ENCODE results near the gene XXYLT1.

The XXYLT1 gene

GRCh38 chr3:195065142-195065863, 205.7 kb downstream of the XXYLT1 start:
- Histone ChIP-seq H2BK15ac (ENCODE audit: low read depth, poor library complexity, severe bottlenecking) (no peak overlapping the region), H2BK5ac (ENCODE audit: low read depth, low read length, poor library complexity, severe bottlenecking) (no peak overlapping the region), H3K36me3 (ENCODE audit: control insufficient read depth in 1 of 2, insufficient read depth in 2 of 2, low read depth in 1 of 2, low read length in 2 of 2) (peaks cover 20 to 23% of the 10 kb centered on the region in 2 experiments), H3K14ac (ENCODE audit: low read length in 2 of 2) (no peak overlapping the region), H2AK5ac (ENCODE audit: low read length, severe bottlenecking) (no peak overlapping the region), H3K27ac (ENCODE audit: low read length, poor library complexity, severe bottlenecking) (no peak overlapping the region), H3K4me3 (ENCODE audit: insufficient read depth in 1 of 2, low read depth in 1 of 2, low read length in 2 of 2) (no peak overlapping the region), H3K18ac (ENCODE audit: low read depth in 1 of 2, low read length in 2 of 2) (no peak overlapping the region), H3K4ac (ENCODE audit: low read depth in 1 of 2, low read length in 2 of 2) (no peak overlapping the region), H3K79me1 (replicated peaks; ENCODE audit: low read length, poor library complexity, severe bottlenecking) (no peaks in the 10 kb centered on the region), H3K27me3 (ENCODE audit: control insufficient read depth in 1 of 2, insufficient read depth in 1 of 2, low read length in 2 of 2) (peaks cover 19 to 26% of the 10 kb centered on the region in 2 experiments), H3K4me2 (ENCODE audit: low read length, poor library complexity, severe bottlenecking) (no peak overlapping the region), H3K9ac (ENCODE audit: low read length) (no peak overlapping the region), H3K4me1 (ENCODE audit: control insufficient read depth, insufficient read depth, low read depth, low read length) (peaks cover 2% of the 10 kb centered on the region), H4K91ac (ENCODE audit: low read length) (no peak overlapping the region), H2BK120ac (ENCODE audit: low read depth, low read length) (no peak overlapping the region), H3K23ac (ENCODE audit: low read length in 2 of 2) (no peak overlapping the region), H3K9me3 (ENCODE audit: control insufficient read depth, low read length) (no peaks in the 10 kb centered on the region), H2BK12ac (ENCODE audit: low read length in 2 of 2) (no peak overlapping the region), H2AFZ (ENCODE audit: low read depth, low read length) (no peak overlapping the region), H4K8ac (ENCODE audit: low read length) (no peak overlapping the region)
- no peak for DNase-seq
- WGBS, result 97% methylated on average over 42 of the region's 42 CpGs

- 92% methylated on average over 7 of the region's 8 CpGs for WGBS
- Histone ChIP-seq H3K36me3 (ENCODE audit: control insufficient read depth in 1 of 2, insufficient read depth in 2 of 2, low read depth in 1 of 2, low read length in 2 of 2) (peaks cover 14 to 16% of the 10 kb centered on the region in 2 experiments), H3K4me2 (ENCODE audit: low read length, poor library complexity, severe bottlenecking) (no peak overlapping the region), H4K91ac (ENCODE audit: low read length) (no peak overlapping the region), H2AFZ (ENCODE audit: low read depth, low read length) (no peak overlapping the region), H3K4me1 (ENCODE audit: control insufficient read depth, insufficient read depth, low read depth, low read length) (peaks cover 2% of the 10 kb centered on the region), H3K4me3 (ENCODE audit: insufficient read depth in 1 of 2, low read depth in 1 of 2, low read length in 2 of 2) (no peak overlapping the region), H3K9me3 (ENCODE audit: control insufficient read depth, low read length) (no peaks in the 10 kb centered on the region), H3K18ac (ENCODE audit: low read depth in 1 of 2, low read length in 2 of 2) (no peak overlapping the region), H3K14ac (ENCODE audit: low read length in 2 of 2) (no peak overlapping the region), H3K27me3 (ENCODE audit: control insufficient read depth in 1 of 2, insufficient read depth in 1 of 2, low read length in 2 of 2) (peaks cover 19 to 33% of the 10 kb centered on the region in 2 experiments), H3K23ac (ENCODE audit: low read length in 2 of 2) (no peak overlapping the region), H2BK5ac (ENCODE audit: low read depth, low read length, poor library complexity, severe bottlenecking) (no peak overlapping the region), H3K4ac (ENCODE audit: low read depth in 1 of 2, low read length in 2 of 2) (no peak overlapping the region), H2BK12ac (ENCODE audit: low read length in 2 of 2) (no peak overlapping the region), H4K8ac (ENCODE audit: low read length) (no peak overlapping the region), H3K79me1 (replicated peaks; ENCODE audit: low read length, poor library complexity, severe bottlenecking) (no peaks in the 10 kb centered on the region), H3K9ac (ENCODE audit: low read length) (no peak overlapping the region), H2AK5ac (ENCODE audit: low read length, severe bottlenecking) (no peak overlapping the region), H2BK120ac (ENCODE audit: low read depth, low read length) (no peak overlapping the region), H2BK15ac (ENCODE audit: low read depth, poor library complexity, severe bottlenecking) (no peak overlapping the region), H3K27ac (ENCODE audit: low read length, poor library complexity, severe bottlenecking) (no peak overlapping the region)
- no peak for DNase-seq
Measured at GRCh38 chr3:195064300-195064931, 206.5 kb downstream of the XXYLT1 start.

DNA sequence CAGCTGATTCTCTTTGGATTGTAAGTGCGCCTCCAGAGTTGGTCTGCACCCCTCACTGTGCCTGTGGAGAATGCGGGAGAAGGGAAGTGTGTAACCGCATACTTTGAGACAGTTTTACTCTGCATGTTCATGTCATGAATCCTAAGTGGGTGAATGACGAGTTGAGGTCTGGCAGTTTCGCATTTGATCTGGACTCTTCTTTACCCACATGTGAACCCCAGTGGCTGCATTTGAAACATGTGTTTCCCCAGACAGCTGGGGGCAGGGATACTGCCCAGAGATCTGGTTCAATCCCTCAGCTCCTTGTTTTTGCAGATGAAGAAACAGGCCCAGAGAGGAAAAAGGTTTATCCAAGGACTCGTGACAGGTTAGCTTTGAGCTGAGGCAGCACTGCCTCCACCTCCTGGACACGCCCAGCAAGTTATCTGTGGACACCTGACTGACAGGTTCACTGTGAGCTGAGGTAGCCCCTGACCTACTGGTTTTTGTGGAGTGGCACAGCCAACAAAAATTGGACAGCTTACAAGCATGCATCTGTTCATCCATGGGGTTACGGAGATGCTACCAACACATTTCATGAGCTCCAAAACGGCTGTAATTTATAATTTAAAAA, 207.3 kb downstream of the XXYLT1 start:
- Histone ChIP-seq H3K27ac (ENCODE audit: low read length, poor library complexity, severe bottlenecking) (no peak overlapping the region), H3K9ac (ENCODE audit: low read length) (no peak overlapping the region), H3K23ac (ENCODE audit: low read length in 2 of 2) (no peak overlapping the region), H3K4me3 (ENCODE audit: insufficient read depth in 1 of 2, low read depth in 1 of 2, low read length in 2 of 2) (no peak overlapping the region), H3K4me2 (ENCODE audit: low read length, poor library complexity, severe bottlenecking) (no peak overlapping the region), H3K79me1 (replicated peaks; ENCODE audit: low read length, poor library complexity, severe bottlenecking) (no peaks in the 10 kb centered on the region), H2AK5ac (ENCODE audit: low read length, severe bottlenecking) (no peak overlapping the region), H2BK12ac (ENCODE audit: low read length in 2 of 2) (no peak overlapping the region), H3K36me3 (ENCODE audit: control insufficient read depth in 1 of 2, insufficient read depth in 2 of 2, low read depth in 1 of 2, low read length in 2 of 2) (peaks cover 8 to 9% of the 10 kb centered on the region in 2 experiments), H3K9me3 (ENCODE audit: control insufficient read depth, low read length) (no peaks in the 10 kb centered on the region), H4K91ac (ENCODE audit: low read length) (no peak overlapping the region), H2BK5ac (ENCODE audit: low read depth, low read length, poor library complexity, severe bottlenecking) (no peak overlapping the region), H2AFZ (ENCODE audit: low read depth, low read length) (no peak overlapping the region), H4K8ac (ENCODE audit: low read length) (no peak overlapping the region), H3K4ac (ENCODE audit: low read depth in 1 of 2, low read length in 2 of 2) (no peak overlapping the region), H2BK15ac (ENCODE audit: low read depth, poor library complexity, severe bottlenecking) (no peak overlapping the region), H3K14ac (ENCODE audit: low read length in 2 of 2) (no peak overlapping the region), H3K18ac (ENCODE audit: low read depth in 1 of 2, low read length in 2 of 2) (no peak overlapping the region), H2BK120ac (ENCODE audit: low read depth, low read length) (no peak overlapping the region), H3K4me1 (ENCODE audit: control insufficient read depth, insufficient read depth, low read depth, low read length) (peaks cover 2% of the 10 kb centered on the region), H3K27me3 (ENCODE audit: control insufficient read depth in 1 of 2, insufficient read depth in 1 of 2, low read length in 2 of 2) (peaks cover 23 to 35% of the 10 kb centered on the region in 2 experiments)
- DNase-seq, result no peak
- whole genome bisulfite sequencing, result 93% methylated on average over 7 of the region's 9 CpGs

DNA sequence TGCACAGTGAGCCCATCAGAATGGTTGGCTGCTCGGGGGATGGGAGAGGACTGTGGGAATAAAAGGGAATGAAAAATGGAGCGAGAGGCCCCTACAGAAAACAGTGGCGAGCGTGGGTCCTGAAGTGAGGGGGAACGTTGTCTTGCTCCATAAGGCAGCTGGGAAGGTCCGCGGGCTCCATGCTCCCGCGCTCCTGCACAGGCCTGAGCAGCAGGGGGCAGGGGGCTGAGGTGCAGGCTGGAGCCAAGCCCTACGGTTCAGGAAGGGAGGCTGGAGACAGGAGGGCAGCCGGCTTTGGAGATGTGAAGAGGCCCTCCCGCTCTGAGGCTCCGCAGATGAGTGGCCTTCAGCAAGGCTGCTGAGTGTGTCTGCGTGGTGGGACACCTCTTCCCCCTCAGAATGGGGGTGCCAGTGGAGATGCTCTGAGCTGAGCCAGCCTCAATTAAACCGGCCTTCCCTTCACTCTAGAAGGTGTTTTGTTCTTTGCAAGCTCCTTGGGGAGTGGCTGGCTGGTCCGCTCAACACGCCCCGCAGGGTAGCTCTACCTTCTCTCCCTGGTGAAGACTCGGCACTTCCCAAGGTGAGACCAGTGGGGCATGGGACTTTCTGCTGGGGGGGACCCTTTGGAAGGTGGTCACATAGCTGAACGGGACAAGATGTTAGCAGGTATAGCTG, 208.0 kb downstream of the XXYLT1 start:
- no peak overlapping the region for H3K4me3 ChIP-seq (ENCODE audit: insufficient read depth in 1 of 2, low read depth in 1 of 2, low read length in 2 of 2)
- H4K8ac ChIP-seq (ENCODE audit: low read length), result no peak overlapping the region
- no peaks in the 10 kb centered on the region for H3K79me1 ChIP-seq (replicated peaks; ENCODE audit: low read length, poor library complexity, severe bottlenecking)
- H3K4me2 ChIP-seq (ENCODE audit: low read length, poor library complexity, severe bottlenecking), result no peak overlapping the region
- no peak overlapping the region for H2AK5ac ChIP-seq (ENCODE audit: low read length, severe bottlenecking)
- H2BK12ac ChIP-seq (ENCODE audit: low read length in 2 of 2), result no peak overlapping the region
- DNase-seq, result no peak
- H2BK5ac ChIP-seq (ENCODE audit: low read depth, low read length, poor library complexity, severe bottlenecking), result no peak overlapping the region
- H3K18ac ChIP-seq (ENCODE audit: low read depth in 1 of 2, low read length in 2 of 2), result no peak overlapping the region
- H4K91ac ChIP-seq (ENCODE audit: low read length), result no peak overlapping the region
- H2BK120ac ChIP-seq (ENCODE audit: low read depth, low read length), result no peak overlapping the region
- no peak overlapping the region for H2AFZ ChIP-seq (ENCODE audit: low read depth, low read length)
- no peaks in the 10 kb centered on the region for H3K9me3 ChIP-seq (ENCODE audit: control insufficient read depth, low read length)
- H3K27ac ChIP-seq (ENCODE audit: low read length, poor library complexity, severe bottlenecking), result no peak overlapping the region
- WGBS, result 89% methylated on average over 20 of the region's 20 CpGs
- peaks cover 2% of the 10 kb centered on the region for H3K4me1 ChIP-seq (ENCODE audit: control insufficient read depth, insufficient read depth, low read depth, low read length)
- H3K9ac ChIP-seq (ENCODE audit: low read length), result no peak overlapping the region
- no peak overlapping the region for H3K4ac ChIP-seq (ENCODE audit: low read depth in 1 of 2, low read length in 2 of 2)
- peaks cover 27 to 35% of the 10 kb centered on the region in 2 experiments for H3K27me3 ChIP-seq (ENCODE audit: control insufficient read depth in 1 of 2, insufficient read depth in 1 of 2, low read length in 2 of 2)
- no peak overlapping the region for H2BK15ac ChIP-seq (ENCODE audit: low read depth, poor library complexity, severe bottlenecking)
- no peak overlapping the region for H3K14ac ChIP-seq (ENCODE audit: low read length in 2 of 2)
- peaks cover 5 to 8% of the 10 kb centered on the region in 2 experiments for H3K36me3 ChIP-seq (ENCODE audit: control insufficient read depth in 1 of 2, insufficient read depth in 2 of 2, low read depth in 1 of 2, low read length in 2 of 2)
- no peak overlapping the region for H3K23ac ChIP-seq (ENCODE audit: low read length in 2 of 2)
